Suprapubic skin (tissue), 4 donors: Measurements from ENCODE around the gene KPTN.

Experiments used
- POLR2A ChIP-seq, 2 donors: fragments of 450-650 bp; IDR thresholded peaks; one replicate each; pipeline ENCODE4 v1.6.1; 2017; ENCODE audit warnings: antibody characterized with exemption in 2 of 2, mild to moderate bottlenecking in 2 of 2, moderate library complexity in 2 of 2
- POLR2AphosphoS5 ChIP-seq, 3 donors: sonication (generic); formaldehyde crosslinking; IDR thresholded peaks; one replicate each; pipeline ENCODE4 v1.6.1; 2017; ENCODE audit warnings: antibody characterized with exemption in 3 of 3
- TF ChIP-seq, protein P1 (sequence below), 2 donors: fragments of 200-600 bp in 1 of 2; fragments of 450-650 bp in 1 of 2; sonication (generic) in 1 of 2; IDR thresholded peaks; one replicate each; pipeline ENCODE4 v1.5.1; 2016 to 2019; ENCODE audit warnings: antibody characterized with exemption in 2 of 2, mild to moderate bottlenecking in 1 of 2, moderate library complexity in 1 of 2

DNA sequence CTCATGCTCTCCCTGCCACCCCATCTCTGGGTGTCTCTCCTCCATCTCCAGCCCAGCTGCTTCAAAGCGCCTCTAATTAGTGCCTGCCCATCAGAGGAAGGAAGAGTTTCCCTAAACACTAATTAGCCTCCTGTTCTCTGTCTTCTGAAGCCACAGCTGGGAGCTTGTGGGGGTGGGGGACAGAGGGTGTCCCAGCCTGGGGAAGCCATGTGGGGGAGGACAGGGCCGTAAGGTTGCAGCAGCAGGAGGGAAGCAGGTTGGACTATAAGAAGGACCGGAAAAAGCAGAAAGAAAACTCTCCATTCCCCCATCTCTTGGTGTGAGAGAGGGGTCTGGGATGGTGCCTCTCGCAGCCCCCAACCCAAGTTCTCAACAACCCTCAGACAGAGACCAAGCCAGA, 38.5 kb downstream of the KPTN start:
- TF ChIP-seq, protein P1, sequence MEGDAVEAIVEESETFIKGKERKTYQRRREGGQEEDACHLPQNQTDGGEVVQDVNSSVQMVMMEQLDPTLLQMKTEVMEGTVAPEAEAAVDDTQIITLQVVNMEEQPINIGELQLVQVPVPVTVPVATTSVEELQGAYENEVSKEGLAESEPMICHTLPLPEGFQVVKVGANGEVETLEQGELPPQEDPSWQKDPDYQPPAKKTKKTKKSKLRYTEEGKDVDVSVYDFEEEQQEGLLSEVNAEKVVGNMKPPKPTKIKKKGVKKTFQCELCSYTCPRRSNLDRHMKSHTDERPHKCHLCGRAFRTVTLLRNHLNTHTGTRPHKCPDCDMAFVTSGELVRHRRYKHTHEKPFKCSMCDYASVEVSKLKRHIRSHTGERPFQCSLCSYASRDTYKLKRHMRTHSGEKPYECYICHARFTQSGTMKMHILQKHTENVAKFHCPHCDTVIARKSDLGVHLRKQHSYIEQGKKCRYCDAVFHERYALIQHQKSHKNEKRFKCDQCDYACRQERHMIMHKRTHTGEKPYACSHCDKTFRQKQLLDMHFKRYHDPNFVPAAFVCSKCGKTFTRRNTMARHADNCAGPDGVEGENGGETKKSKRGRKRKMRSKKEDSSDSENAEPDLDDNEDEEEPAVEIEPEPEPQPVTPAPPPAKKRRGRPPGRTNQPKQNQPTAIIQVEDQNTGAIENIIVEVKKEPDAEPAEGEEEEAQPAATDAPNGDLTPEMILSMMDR (IDR thresholded peaks at IDR 0.05), result no peak
- no peak for TF ChIP-seq POLR2A (IDR thresholded peaks at IDR 0.05)
- TF ChIP-seq POLR2AphosphoS5 (IDR thresholded peaks at IDR 0.05), result no peak
